ENCODE results near the gene FAM117B.

- no peak for TF ChIP-seq EZH2 (IDR thresholded peaks at IDR 0.05; ENCODE audit: borderline replicate concordance, low read depth, low read length, severe bottlenecking)
- no peak for TF ChIP-seq CTCF (IDR thresholded peaks at IDR 0.05; ENCODE audit: borderline replicate concordance, extremely low read depth, low read length, poor library complexity, severe bottlenecking)
These were observed 116.1 kb downstream of the FAM117B start for GRCh38 chr2:202750763-202751427.
